NCI-H345 treated with DMSO at 0.1 percent for 48 hours (cell line): Measurements from ENCODE around the gene SLC45A3.
"Not testable (repeated sequence)": the region's sequence is repeated elsewhere in the genome, so short reads cannot be mapped to it uniquely, and the experiment has no call there.

Experiments used
- DNase-seq: peaks from one replicate; lab custom pipeline; 2025; ENCODE audit not compliant: unreplicated experiment; lab: John Stamatoyannopoulos, UW

The SLC45A3 gene, protein sequence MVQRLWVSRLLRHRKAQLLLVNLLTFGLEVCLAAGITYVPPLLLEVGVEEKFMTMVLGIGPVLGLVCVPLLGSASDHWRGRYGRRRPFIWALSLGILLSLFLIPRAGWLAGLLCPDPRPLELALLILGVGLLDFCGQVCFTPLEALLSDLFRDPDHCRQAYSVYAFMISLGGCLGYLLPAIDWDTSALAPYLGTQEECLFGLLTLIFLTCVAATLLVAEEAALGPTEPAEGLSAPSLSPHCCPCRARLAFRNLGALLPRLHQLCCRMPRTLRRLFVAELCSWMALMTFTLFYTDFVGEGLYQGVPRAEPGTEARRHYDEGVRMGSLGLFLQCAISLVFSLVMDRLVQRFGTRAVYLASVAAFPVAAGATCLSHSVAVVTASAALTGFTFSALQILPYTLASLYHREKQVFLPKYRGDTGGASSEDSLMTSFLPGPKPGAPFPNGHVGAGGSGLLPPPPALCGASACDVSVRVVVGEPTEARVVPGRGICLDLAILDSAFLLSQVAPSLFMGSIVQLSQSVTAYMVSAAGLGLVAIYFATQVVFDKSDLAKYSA

DNA sequence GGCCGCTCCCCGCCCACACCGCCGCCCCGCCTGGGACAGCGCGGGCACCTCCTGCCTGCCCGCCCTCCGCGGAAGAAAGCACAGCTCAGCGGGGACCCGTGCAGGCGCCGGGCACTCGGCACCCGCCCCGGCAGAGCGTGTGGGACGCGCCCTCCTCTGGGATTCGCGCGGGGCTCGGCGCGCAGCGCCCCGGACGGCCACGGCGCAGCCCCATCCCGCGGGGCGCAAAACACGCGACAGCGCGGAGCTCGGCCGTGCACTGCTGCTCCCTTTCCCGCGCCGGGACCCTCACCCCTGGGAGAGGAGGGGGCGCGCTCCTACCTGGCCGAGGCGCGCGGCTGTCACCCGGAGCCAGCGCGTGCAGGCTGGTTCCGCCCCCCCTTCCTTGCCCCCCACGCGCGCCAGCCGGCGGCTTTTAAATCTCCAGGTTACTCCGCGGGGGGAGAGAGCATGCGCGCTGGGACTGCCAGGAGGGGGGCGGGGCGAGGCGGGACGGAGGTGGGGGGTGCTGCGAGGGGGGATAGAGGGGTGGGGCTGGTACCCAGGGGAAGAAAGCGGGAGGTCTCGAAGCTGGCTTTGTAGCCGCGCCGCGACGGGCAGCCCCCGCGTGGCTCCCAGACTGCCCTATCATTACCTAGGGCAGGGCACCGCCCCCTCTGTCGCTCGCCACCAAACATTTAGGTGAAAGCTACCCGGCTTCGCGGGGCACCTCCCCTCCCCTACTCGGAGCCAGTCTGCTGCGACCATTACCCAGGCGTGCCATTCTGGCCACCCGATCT is at the start of gene SLC45A3:
Gene SLC45A3, minus strand, starts transcription at position 437 of the 779 bp plus-strand sequence. CDS start 15,853 bp downstream, outside the sequence.
- DNase-seq = peak; percentile 27

DNA sequence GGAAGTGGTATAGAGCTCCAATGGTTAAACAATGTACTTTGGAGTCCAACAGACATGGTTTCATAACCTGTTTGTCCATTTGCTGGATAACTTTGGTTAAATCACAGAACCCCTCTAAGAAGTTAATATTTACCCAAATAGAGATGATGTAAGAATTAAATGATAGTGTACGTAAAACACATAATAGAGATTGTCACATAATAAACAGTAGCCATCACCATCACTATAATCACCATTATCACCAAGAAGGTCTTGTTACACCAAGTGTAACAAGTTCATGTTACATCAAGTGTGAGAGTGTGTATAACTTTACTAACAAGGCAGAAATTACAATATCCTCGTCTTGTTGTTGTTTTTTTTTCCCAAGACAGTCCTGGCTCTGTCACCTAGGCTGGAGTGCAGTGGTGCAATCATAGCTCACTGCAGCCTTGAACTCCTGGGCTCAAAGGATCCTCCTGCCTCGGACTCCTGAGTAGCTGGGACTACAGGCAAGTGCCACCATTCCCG is 46.4 kb upstream of the SLC45A3 start:
- no peak for DNase-seq

DNA sequence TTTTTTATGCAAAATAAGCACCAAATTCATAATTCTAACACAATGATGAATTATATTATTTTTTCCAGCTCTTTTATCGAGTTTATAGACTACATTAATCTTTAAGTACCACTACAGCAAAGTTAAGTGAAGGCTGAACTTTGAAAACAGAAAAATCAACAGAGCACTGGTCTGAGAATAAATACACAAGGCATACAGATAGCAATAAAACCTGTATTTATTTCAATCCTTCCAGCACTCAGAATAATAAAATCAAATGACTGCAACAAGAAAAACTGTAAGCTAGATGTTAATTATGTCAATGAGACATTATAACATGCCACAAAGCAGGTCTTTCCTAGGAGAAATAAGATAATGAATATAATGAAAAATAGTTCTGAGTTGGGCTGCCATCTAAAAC is 45.2 kb upstream of the SLC45A3 start:
- DNase-seq = no peak

DNA sequence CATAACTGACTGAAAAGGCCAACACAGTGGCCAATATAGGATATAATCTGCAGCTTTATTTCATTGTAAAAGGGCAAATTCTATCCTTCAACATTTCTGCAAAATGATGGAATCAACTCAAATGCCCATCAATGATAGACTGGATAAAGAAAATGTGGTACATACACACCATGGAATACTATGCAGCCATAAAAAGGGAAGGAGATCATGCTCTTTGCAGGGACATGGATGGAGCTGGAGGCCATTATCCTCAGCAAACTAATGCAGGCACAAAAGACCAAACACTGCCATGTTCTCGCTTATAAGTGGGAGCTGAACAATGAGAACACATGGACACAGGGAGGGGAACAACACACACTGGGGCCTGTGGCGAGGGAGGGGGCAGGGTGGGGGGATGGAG is 40.4 kb upstream of the SLC45A3 start:
- not testable (repeated sequence) for DNase-seq

DNA sequence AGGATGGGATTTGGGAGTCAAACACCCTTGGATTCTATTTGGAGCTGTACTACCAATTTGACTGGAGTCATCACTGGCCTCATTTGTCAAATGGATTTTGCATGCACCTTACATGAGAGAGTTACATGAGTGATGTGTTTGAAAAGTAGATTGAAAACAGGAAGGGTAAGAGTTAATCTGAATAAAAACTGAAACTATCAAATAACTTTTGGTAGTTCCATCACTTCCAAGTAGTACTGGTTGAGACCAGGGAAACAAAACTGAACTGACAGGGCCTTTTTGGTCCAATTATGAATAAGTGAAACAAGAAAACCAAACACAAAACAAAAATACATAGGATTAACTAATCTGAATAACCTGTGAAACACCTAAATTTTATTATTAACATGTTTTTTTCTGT is 39.5 kb upstream of the SLC45A3 start:
- no peak for DNase-seq

DNA sequence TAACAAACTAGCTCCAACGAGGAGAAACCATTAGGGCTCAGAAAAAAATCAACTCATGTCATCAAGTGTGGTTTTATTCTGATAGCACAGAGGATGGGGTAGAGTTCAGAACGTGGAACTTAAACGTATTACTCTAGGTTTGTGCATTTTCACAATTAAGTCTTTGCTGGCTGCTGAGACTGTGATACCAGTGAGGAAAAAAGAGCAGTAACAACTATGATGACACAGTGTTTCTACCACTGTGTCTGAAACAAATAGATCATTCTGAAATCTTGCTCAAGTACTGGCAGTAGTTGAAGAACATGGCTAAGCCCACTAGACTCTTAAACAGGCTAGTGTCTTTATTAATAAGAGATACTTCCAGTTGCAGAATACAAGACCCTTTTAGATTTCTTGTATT is 38.7 kb upstream of the SLC45A3 start:
- no peak for DNase-seq

DNA sequence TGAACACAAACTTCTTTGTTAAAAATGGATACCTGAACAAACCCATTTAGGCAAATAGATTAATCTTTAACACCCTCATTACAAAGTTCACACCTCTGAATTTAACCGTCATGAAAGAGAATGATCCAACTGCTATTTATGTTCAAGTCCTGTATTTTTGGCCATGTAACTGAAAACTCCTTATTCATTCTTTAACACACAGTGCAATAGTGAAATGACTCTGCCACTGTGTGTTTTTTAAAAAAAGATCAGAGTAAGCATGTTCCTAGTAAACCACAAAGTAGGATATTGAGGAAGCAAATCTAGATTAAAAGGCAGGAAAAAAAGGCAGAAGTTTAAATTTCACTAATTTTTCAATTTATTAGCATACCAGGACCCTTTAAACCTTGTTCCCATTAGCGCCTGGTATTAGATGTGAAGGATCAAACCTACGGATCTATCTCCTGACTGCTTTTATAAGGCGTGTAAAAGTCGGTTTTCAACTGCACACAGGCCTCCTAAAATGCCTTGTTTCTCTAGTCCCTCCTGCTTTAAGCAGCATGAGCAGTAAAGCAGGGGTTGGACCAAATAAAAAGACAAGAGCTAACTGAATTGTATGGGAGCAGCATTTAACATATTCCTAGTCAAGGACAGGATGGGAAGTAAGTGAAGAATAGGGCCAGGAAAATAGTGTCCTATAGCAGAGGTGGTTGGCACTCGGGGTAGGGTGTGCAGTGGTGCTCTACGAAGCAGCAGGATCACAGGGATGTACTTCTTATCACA is 36.2 kb upstream of the SLC45A3 start:
- no peak for DNase-seq

DNA sequence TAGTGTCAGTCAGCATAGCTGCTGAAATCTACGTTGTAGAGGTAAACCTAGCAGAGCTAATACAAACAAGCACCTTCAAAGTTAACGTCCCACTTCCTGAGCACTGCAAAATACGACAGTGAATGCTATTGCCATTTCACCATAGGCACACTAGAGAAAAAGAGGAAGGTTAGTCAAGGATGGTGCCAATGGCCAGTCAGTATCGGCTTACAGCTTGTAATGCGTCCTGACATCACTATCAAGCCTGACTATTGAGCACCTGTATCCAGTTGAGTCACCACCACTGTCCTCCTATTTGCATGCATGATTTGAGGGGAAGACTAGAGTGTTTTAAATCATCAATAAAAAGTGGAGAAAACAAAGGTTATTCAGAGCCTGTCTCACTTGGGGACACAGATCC is 35.3 kb upstream of the SLC45A3 start:
- DNase-seq = no peak

DNA sequence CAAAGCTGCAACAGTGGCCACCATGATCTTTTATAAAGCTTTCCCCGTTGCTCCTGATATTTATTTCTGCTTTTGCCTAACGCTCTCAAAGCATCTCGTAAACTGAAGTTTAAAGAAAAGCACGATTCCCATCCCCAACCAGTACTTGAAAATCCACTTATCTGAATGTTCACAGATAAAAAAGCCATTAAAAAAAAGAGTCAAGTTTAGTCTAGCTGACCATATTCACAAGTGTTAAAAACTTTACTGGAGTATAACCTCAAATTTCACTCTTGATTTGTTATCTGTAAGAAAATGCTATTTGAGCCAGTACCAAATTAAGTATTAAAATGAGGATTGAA is 34.6 kb upstream of the SLC45A3 start:
- DNase-seq = no peak

DNA sequence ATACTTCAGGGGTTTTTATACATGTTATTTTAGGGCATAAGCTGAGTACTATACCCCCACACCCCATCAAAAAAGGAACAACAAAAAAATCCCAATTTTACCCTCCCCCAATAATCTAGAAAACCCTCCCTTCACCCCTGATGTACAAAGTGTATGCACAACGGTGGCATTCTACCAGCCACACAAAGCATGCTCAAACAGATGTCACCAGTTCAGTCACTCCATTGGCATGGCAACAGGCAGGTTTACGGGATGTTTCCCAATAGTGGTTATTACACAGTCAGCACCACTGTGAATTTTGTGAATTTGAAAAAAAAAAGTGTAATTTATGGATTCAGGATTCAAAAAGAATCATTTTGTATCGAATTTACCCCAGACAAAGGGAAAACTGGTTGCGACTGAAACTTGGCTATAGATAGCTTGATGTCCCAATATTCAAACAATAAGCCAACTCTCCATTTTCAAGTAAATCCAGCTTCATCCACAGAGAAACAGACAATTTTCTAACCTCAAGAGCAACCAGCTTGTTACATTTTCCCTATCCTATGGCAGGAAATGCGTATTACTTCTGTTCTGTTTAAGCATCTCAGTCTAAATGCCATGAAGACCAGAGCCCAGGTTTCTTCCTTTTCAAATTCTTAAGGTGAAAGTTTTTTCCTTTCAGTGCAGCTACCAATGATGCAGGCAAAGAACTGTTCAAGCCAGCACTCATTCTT is 34.0 kb upstream of the SLC45A3 start:
- DNase-seq = no peak

DNA sequence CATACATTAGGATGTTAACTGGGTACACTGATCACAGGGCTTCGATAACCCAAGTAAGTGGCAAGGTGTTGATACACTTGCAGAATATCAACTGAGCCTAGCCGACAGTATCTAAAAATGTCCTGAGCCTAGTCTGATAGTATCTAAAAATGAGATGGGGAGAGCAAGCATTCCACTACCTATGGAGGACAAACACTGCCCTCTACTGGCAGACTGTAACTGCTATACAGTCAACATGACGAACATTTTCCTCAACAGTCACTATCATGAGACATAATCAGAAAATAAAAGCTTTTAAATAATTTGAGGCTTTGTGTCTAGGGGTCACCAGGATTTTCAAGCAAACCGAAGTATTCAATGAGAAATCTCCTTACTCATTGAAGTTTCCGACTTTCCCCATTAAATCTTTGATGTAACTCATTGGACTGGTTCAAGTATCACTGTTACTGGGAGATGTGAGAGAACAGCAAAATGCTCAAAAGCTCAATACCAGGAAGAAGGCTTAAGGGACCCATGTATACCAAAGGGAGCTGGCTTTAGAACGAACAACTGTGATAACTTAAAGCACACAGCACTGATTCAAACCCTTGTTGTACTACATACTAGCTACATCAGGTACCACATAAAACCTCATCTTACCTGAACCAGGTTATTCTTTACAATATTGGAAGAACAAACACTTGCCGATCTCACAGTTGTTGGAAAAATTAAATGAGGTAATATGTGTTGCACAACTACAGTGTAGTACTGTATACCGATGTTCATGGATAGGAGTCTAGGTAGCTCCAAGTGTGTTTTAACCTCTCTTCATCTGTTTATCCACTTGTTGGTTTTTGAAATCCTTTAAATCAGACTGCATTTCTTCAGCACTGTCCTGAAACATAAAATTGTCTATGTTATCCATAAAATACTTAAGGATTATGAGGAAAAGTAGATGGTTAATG is 31.1 kb upstream of the SLC45A3 start:
- peak; percentile 65 for DNase-seq

DNA sequence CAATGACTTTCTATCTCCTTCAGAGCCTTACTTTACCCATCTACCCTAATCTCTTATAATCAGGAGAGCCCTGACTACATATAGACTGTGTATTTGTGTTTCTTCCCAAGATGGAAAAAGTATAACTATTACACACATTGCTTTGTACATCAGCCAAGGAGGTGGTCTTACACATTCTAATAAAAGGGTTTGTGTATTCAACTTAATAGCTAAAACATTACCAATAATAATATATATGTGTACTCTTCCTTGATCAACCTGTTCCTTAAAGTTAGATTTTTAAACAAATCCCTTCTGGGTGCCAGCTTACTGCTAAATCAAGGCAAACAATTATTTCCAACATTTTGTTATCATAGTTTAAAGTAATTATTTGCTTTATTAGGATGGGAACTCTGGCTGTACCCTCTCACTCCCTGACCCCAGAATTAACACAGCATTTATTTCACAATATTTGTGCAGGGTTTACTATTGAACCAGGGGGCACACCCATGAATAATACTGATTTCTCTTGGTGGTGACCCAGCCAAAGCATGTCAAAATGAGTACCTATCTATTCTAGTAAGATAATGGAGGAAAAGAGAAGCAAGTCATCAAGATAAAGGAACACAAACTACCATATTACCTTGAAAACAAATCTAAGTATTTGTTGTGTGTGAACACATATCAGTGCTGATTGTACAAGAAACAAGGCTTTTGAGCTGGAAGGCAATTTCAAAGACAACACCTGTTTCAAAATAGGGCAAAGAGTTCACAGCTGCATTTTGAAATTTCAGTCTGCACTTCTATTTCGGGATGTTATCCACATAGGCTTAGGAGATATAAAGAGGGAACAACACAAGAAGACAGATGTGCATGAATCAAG is 30.1 kb upstream of the SLC45A3 start:
- no peak for DNase-seq

DNA sequence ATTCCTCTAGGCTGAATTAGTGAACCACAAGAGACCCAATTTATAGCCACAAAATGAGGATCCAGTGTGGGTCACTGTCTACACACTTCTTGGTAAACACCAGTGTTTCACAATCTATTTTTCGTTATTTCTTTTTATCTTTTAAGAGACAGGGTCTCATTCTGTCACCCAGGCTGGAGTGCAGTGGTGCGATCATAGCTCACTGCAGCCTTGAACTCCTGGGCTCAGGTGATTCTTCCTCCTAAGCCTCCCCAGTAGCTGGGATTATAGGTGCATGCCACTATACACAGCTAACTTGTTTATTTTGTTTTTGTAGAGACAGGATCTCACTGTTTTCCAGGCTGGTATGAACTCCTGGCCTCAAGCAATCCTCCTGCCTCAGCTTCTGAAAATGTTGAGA is 29.3 kb upstream of the SLC45A3 start:
- no peak for DNase-seq

DNA sequence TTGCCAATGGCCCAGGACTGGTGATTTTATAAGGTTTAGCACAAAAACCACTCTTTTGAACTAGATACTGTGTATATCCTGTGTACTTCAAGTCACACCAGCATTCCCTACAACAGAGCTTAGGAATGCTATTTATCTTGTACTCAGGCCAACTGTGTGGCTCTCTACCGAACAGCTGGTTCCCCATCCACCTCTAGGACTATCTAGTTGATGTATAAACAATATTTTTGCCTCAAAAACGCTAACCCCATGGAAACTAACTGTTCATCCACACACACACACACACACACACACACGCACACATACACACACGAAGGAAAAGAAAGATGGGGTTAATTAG is 28.7 kb upstream of the SLC45A3 start:
- no peak for DNase-seq

DNA sequence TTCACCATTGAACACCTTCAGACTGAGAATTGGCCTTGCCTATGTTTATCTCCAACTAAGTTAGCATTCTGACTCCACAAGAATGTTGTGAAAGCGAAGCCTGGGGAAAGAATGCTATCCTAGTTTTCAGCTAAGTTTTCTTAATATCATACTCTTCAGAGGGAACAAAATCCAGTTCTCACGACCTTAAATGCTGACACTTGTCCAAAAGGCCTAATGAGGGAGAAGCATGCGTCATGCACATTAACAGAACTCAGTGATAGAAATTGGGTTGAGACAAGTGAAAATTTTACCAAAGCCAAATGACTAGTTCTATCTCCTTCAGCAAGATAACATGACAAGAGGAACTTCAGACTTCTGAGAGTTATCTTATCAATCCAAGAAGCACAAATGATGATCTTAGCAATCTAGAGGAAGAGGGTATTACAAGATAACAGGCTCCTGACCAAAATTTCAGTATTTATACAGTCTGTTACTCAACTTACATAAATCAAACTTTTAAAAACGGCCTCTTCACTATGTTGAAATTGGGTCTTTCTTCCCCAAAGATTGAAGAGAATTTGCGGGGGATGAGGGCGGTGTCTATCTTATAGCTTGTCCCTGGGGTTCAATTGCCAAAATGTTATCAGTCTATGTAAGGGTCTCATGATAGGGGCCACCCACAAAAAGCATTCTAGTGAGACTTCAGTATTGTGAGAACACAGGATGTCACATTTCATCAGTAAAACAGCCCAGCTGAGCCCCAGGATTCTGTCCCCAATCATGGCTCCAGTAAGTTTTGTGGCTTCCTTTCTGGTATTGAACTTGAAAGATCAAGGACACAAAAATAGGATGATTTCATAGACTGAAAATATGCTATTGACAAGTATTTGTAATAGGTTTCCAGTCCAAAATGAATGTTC is 26.5 kb upstream of the SLC45A3 start:
- DNase-seq = no peak

DNA sequence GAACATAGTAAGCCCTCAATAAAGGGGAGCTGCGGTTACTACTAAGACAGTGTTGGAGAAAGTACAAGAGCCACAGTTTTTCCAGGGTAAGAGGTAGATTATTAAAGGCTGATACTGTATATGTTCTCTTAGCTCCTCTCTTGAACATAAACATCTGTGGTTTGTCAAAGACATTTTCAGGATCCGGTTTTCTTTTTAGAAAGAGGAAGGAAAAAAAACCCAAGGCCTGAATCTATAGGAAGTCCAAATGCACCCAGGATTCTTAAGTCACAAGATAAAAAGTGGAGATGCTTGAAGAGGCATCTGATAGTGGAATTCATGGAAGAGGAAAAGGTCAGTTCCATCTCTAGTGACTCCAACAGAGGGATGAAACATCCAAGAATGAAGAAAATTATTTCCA is 24.6 kb upstream of the SLC45A3 start:
- DNase-seq = no peak

DNA sequence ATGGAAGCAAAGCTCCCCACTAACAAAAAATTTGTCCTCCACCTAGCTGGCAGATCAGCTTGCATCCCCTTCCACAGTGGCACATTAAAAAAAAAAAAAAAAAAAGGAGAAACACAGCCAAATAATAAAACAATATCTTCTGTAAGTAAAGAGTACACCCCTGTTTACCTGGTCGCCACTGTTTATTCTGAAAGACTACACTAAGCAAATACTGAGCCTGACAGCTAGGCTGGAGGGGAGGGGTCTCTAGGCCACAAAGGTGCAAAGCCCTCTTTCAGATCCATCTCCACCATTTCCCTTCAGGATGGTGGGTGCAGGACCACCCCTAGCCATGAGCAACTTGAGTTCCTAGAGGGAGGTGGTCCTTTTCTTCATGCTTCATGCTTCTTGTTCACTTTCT is 22.8 kb upstream of the SLC45A3 start:
- DNase-seq = peak; percentile 31

DNA sequence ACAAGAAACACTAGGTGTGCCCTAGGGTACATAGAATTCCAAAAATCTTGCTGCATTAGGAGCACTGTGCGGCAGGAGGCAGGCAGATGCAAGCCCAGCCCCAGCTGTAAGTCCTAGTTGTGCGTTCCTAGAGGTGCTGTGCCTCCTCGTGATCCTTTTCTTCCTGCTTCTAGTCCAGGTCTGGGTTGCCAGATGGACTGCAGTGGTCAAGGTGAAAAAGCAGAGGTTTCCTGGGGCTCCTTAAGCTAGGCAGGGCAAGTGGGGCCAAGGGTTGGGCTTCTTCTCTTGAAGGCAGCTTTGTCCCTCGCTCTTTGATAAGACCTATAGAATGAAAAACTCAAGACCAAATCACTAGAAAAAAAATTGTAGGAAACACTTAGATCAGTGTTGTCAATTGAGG is 21.6 kb upstream of the SLC45A3 start:
- DNase-seq = no peak
